Epithelial cell of esophagus (primary cell): ENCODE data around the gene ADARB2.

Experiments
- DNase-seq: peaks from one replicate; pipeline ENCODE4 v3.0.0; 2010; ENCODE audit warnings: low read depth
- H3K4me3 ChIP-seq: 2 replicates; pipeline ENCODE4 v1.5.1; 2011; ENCODE audit warnings: mild to moderate bottlenecking, low read length, control low read depth
- TF ChIP-seq, protein P1 (sequence below): IDR thresholded peaks from 2 replicates; pipeline ENCODE4 v1.5.1; 2011; ENCODE audit warnings: low read depth, mild to moderate bottlenecking, low read length, control low read depth, inconsistent platforms; ENCODE audit not compliant: insufficient read depth; ENCODE audit errors: missing control alignments

ADARB2 gene

DNA sequence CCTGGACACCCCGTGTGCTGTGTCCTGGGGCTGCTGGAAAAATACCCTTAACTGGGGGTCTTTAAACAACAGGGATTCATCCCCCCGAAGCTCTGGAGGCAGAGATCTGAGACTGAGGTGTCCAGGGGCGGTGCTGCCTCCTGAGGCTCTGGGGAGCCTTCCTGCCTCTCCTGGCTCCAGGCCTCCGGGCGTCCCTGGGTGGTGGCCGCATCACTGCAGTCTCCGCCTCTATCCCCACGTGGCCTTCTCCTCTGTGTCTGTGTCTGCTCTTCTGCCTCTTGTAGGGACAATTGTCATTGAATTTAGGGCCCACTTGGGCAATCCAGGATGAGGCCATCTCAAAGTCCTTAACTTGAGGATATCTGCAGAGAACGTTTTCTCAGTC is 464.6 kb downstream of the ADARB2 start:
- DNase-seq, result no peak
- TF ChIP-seq, protein P1, sequence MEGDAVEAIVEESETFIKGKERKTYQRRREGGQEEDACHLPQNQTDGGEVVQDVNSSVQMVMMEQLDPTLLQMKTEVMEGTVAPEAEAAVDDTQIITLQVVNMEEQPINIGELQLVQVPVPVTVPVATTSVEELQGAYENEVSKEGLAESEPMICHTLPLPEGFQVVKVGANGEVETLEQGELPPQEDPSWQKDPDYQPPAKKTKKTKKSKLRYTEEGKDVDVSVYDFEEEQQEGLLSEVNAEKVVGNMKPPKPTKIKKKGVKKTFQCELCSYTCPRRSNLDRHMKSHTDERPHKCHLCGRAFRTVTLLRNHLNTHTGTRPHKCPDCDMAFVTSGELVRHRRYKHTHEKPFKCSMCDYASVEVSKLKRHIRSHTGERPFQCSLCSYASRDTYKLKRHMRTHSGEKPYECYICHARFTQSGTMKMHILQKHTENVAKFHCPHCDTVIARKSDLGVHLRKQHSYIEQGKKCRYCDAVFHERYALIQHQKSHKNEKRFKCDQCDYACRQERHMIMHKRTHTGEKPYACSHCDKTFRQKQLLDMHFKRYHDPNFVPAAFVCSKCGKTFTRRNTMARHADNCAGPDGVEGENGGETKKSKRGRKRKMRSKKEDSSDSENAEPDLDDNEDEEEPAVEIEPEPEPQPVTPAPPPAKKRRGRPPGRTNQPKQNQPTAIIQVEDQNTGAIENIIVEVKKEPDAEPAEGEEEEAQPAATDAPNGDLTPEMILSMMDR, result no peak
- H3K4me3 ChIP-seq, result no peak overlapping the region

DNA sequence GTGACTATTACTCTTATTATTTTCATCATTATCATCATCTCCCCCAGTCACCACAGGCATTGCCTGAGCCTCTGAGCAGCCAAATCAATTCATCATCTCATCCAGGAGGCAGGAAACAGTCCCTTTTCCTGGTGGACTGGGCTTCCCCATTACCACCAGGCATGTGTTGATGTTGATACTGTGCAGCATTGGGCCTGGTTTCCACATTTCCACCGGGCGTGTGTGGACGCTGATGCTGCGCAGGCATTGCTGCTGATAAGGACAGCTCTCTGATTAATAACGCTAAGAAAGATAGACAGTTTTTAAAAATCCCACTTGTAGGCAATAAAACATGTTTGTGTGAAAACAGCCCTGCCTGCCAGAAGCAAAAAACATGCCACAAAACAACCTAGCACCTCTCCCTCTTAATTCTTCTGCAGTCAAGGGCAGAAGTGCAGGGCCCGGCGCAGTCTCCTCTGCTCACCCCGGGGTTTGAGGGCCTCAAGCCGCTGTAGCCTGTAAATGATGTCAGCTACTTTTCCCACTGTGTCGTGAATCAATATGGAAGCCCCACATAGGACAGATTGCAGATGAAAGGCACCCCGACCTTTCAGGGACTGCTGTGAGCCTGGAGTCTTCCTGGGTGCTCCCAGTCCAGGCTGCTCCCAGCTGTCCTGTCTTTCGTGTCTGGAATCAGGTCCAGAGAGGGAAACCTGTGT is 465.1 kb downstream of the ADARB2 start:
- TF ChIP-seq, protein P1, result no peak
- H3K4me3 ChIP-seq, result no peak overlapping the region
- no peak for DNase-seq

DNA sequence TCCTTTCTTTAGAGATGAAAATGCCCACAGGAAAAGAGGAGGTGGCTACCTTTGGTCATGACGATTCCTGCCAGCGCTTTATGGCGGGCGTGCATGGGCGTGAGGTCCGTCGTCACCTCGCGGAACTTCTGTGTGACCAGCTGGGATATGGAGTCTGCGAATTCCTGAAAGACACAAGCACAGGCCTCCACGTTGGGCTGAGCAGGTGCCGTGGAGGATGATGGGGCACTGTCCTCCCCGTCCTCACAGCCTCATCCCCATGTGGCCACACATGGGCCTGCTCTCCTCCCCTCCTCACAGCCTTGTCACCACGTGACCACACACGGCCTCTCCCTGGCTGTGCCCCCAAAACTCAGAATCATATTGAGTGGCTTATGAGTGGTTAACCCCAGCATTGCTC is 466.4 kb downstream of the ADARB2 start:
- no peak for DNase-seq
- TF ChIP-seq, protein P1, result no peak
- no peak overlapping the region for H3K4me3 ChIP-seq

DNA sequence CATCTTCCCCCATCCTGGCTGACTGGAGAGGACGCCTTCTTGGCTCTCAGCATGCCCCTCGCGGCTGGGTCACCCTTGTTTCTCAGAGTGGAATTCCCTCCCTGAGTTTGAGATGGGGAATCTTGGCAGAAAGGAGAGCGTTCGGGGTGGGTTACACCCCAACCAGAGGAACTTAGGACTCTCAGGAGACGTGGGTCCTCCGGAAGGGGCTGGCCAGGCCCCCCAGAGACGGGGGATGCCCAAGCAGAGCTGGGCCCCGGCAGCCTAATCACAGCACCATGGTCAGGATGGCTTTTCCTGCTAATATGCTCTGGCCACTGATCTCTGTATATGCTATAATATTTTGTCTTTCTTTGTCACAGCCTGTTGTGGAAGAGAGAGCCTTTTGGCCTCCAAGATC is 466.8 kb downstream of the ADARB2 start:
- TF ChIP-seq, protein P1, result no peak
- no peak overlapping the region for H3K4me3 ChIP-seq
- no peak for DNase-seq

DNA sequence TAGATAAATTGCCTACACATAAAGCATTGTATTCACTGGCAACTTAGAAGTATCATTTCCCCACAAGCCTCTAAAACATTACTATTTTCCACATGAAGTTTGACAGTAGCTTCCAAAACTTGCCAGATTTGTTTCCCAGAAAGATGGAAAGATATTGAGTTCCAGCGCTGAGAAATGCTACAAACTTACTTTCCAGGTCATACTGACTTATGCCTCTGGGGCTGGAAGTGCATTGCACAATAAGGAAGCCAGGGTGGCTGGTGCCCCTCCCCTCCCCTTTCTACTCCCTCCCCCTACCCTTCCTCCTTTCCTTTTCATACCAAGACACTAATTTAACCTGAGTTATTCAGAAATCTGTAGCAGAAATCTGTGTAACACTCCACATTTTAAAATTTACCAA is 468.5 kb downstream of the ADARB2 start:
- no peak overlapping the region for H3K4me3 ChIP-seq
- TF ChIP-seq, protein P1, result no peak
- DNase-seq, result peak; percentile 29

DNA sequence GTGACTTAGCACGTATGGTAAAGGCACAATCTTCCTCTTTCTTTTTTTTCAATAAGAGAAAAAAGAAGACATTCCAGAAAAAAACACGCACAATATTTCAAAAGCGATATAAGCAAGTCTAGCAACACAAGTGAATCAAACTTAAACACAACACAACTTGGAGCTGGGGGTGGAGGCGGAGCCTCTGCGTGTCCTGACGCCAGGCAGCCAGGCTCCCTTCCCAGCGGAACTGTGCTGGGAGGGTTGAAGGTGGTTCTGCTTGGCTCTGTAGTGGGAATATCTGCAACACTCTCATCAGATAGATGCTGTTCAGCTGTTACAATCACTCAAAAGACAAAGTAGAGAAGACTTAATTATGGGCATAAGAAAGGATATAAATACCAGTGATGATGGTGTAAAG is 469.8 kb downstream of the ADARB2 start:
- TF ChIP-seq, protein P1, result no peak
- DNase-seq, result no peak

DNA sequence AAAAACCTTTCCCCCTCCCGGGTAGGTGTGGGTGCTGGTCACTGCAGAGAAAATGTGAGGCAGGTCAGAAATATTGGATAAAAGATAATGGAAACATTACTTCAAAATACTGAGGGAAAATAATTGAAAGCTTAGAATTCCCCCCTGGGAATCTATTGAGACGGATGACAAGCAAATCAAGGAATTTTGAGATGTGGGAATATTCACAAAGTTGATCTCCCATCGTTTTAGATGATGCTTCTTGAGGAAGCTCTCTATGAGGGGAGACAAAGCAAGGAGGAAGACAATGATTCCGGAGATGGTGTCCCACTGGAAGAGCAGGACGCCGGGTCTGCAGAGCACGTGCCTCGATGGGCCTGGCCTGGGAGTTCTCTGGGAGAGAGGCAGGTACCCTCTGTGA is 470.2 kb downstream of the ADARB2 start:
- TF ChIP-seq, protein P1, result no peak
- DNase-seq, result no peak
- no peak overlapping the region for H3K4me3 ChIP-seq

More for the DNA sequence above, 469.8 kb downstream of the ADARB2 start:
- H3K4me3 ChIP-seq, result no peak overlapping the region
